HL-60 (cell line): ENCODE data around the gene PIGZ.

Experiments used
- POLR2AphosphoS5 ChIP-seq: IDR thresholded peaks from 2 replicates; pipeline ENCODE4 v1.6.1; 2012; ENCODE audit warnings: low read depth
- TF ChIP-seq, protein P1 (sequence below): IDR thresholded peaks from one replicate; pipeline ENCODE4 v1.5.1; 2011; ENCODE audit warnings: low read length, control low read depth, inconsistent platforms; ENCODE audit not compliant: insufficient read depth
- TF ChIP-seq, protein P2 (sequence below): IDR thresholded peaks from 2 replicates; pipeline ENCODE4 v1.6.1; 2012; ENCODE audit warnings: low read depth; ENCODE audit not compliant: insufficient replicate concordance

DNA sequence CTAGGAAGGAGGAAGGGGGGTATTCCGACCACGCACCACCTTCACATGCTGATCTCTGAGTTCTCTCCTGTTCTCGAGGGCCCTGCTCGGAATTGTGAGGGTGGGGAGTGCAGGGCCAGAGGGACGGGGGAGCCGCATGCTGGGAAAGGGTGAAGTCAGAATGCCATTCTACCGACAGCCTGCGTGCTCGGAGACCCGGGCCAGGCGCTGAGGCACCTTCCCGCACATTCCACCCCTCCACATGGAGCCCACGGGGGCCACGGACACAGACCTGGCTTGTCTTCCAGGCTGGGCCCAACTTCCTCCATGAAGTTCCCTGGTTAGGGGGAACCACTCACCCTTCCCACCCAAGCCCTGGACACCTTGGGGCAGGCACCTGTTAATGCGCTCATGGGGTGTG lies 28.7 kb upstream of the PIGZ start:
- TF ChIP-seq, protein P1, sequence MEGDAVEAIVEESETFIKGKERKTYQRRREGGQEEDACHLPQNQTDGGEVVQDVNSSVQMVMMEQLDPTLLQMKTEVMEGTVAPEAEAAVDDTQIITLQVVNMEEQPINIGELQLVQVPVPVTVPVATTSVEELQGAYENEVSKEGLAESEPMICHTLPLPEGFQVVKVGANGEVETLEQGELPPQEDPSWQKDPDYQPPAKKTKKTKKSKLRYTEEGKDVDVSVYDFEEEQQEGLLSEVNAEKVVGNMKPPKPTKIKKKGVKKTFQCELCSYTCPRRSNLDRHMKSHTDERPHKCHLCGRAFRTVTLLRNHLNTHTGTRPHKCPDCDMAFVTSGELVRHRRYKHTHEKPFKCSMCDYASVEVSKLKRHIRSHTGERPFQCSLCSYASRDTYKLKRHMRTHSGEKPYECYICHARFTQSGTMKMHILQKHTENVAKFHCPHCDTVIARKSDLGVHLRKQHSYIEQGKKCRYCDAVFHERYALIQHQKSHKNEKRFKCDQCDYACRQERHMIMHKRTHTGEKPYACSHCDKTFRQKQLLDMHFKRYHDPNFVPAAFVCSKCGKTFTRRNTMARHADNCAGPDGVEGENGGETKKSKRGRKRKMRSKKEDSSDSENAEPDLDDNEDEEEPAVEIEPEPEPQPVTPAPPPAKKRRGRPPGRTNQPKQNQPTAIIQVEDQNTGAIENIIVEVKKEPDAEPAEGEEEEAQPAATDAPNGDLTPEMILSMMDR: no peak
- TF ChIP-seq POLR2AphosphoS5: no peak
- TF ChIP-seq, protein P2, sequence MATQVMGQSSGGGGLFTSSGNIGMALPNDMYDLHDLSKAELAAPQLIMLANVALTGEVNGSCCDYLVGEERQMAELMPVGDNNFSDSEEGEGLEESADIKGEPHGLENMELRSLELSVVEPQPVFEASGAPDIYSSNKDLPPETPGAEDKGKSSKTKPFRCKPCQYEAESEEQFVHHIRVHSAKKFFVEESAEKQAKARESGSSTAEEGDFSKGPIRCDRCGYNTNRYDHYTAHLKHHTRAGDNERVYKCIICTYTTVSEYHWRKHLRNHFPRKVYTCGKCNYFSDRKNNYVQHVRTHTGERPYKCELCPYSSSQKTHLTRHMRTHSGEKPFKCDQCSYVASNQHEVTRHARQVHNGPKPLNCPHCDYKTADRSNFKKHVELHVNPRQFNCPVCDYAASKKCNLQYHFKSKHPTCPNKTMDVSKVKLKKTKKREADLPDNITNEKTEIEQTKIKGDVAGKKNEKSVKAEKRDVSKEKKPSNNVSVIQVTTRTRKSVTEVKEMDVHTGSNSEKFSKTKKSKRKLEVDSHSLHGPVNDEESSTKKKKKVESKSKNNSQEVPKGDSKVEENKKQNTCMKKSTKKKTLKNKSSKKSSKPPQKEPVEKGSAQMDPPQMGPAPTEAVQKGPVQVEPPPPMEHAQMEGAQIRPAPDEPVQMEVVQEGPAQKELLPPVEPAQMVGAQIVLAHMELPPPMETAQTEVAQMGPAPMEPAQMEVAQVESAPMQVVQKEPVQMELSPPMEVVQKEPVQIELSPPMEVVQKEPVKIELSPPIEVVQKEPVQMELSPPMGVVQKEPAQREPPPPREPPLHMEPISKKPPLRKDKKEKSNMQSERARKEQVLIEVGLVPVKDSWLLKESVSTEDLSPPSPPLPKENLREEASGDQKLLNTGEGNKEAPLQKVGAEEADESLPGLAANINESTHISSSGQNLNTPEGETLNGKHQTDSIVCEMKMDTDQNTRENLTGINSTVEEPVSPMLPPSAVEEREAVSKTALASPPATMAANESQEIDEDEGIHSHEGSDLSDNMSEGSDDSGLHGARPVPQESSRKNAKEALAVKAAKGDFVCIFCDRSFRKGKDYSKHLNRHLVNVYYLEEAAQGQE: no peak
